ENCODE data around the gene SLC7A14.

SLC7A14 gene

GRCh38 chr3:170496026-170496867 is 89.6 kb downstream of the SLC7A14 start:
- DNase-seq: no peak

- DNase-seq: no peak
Observed at GRCh38 chr3:170494766-170495165, 91.1 kb downstream of the SLC7A14 start.

GRCh38 chr3:170493712-170494182 is 92.1 kb downstream of the SLC7A14 start:
- no peak for DNase-seq

- DNase-seq: no peak
Observed at GRCh38 chr3:170491901-170492300, 94.0 kb downstream of the SLC7A14 start.

GRCh38 chr3:170490828-170491560 is 94.9 kb downstream of the SLC7A14 start:
- DNase-seq: no peak

GRCh38 chr3:170488802-170489201 is 97.1 kb downstream of the SLC7A14 start:
- no peak for DNase-seq

GRCh38 chr3:170487031-170487430 is 98.8 kb downstream of the SLC7A14 start:
- DNase-seq: no peak

- DNase-seq: no peak
Observed at GRCh38 chr3:170486398-170486797, 99.5 kb downstream of the SLC7A14 start.

- DNase-seq: no peak
Observed at GRCh38 chr3:170485696-170486095, 100.2 kb downstream of the SLC7A14 start.

GRCh38 chr3:170485294-170485693 is 100.6 kb downstream of the SLC7A14 start:
- DNase-seq: no peak

- DNase-seq: no peak
Observed at GRCh38 chr3:170484869-170485268, 101.0 kb downstream of the SLC7A14 start.

- DNase-seq: no peak
Observed at GRCh38 chr3:170483485-170484262, 102.2 kb downstream of the SLC7A14 start.

GRCh38 chr3:170482199-170482598 is 103.7 kb downstream of the SLC7A14 start:
- DNase-seq: no peak

- no peak for DNase-seq
Observed at GRCh38 chr3:170480111-170480510, 105.8 kb downstream of the SLC7A14 start.

GRCh38 chr3:170477395-170477794 is 108.5 kb downstream of the SLC7A14 start:
- no peak for DNase-seq

- DNase-seq: no peak
Observed at GRCh38 chr3:170476291-170476690, 109.6 kb downstream of the SLC7A14 start.

GRCh38 chr3:170475092-170475685 is 110.7 kb downstream of the SLC7A14 start:
- no peak for DNase-seq

- no peak for DNase-seq
Observed at GRCh38 chr3:170473358-170473757, 112.5 kb downstream of the SLC7A14 start.

- no peak for DNase-seq
Observed at GRCh38 chr3:170471149-170471548, 114.7 kb downstream of the SLC7A14 start.

GRCh38 chr3:170470063-170471016 is 115.5 kb downstream of the SLC7A14 start:
- DNase-seq: no peak
